ENCODE results near the gene GGTLC3. TPM values are rescaled to one million over a fixed set of nuclear protein-coding genes. Genes with fewer than 3 reads are reported as not detected.
"Not testable (repeated sequence)": the region's sequence is repeated elsewhere in the genome, so short reads cannot be mapped to it uniquely, and the experiment has no call there.

The GGTLC3 gene
- total and polyA plus RNA-seq, 7 experiments from 2014 or later: not detected

- H3K27me3 Mint-ChIP-seq; H3K9me3 ChIP-seq (ENCODE audit: control insufficient read depth in 2 of 3, low read length in 3 of 3); H3K9me3 Mint-ChIP-seq; H3K4me1 Mint-ChIP-seq; H3K27me3 ChIP-seq (ENCODE audit: control insufficient read depth in 2 of 2, insufficient read depth in 2 of 2, low read length in 2 of 2); H3K4me3 Mint-ChIP-seq; H3K27ac ChIP-seq (ENCODE audit: low read depth, low read length); DNase-seq; H3K4me3 ChIP-seq (ENCODE audit: low read length); H3K4me1 ChIP-seq (ENCODE audit: control insufficient read depth in 2 of 2, insufficient read depth in 2 of 2, low read length in 2 of 2); intact Hi-C loops (cut with micrococcal nuclease); H3K36me3 Mint-ChIP-seq; CTCF ChIA-PET; H3K27ac Mint-ChIP-seq; H3K36me3 ChIP-seq (ENCODE audit: control insufficient read depth in 2 of 3, insufficient read depth in 3 of 3, low read length in 3 of 3); ATAC-seq; POLR2A ChIA-PET: not testable (repeated sequence)
Observed at GRCh38 chr22:18512378-18512777, 5.6 kb downstream of the GGTLC3 start.

- POLR2A ChIA-PET, H3K27me3 Mint-ChIP-seq: not testable (repeated sequence)
Observed at GRCh38 chr22:18511327-18511726, 6.6 kb downstream of the GGTLC3 start.

GRCh38 chr22:18496227-18496626 is 21.7 kb downstream of the GGTLC3 start:
- ATAC-seq; H3K4me1 Mint-ChIP-seq; H3K4me3 ChIP-seq (ENCODE audit: low read length); H3K27ac ChIP-seq (ENCODE audit: low read depth, low read length); H3K27me3 ChIP-seq (ENCODE audit: control insufficient read depth in 2 of 2, insufficient read depth in 2 of 2, low read length in 2 of 2); H3K9me3 Mint-ChIP-seq; H3K4me3 Mint-ChIP-seq; H3K27me3 Mint-ChIP-seq; POLR2A ChIA-PET; H3K9me3 ChIP-seq (ENCODE audit: control insufficient read depth in 2 of 3, low read length in 3 of 3); DNase-seq; H3K36me3 Mint-ChIP-seq; H3K4me1 ChIP-seq (ENCODE audit: control insufficient read depth in 2 of 2, insufficient read depth in 2 of 2, low read length in 2 of 2); H3K36me3 ChIP-seq (ENCODE audit: control insufficient read depth in 2 of 3, insufficient read depth in 3 of 3, low read length in 3 of 3); CTCF ChIA-PET; H3K27ac Mint-ChIP-seq; intact Hi-C loops (cut with micrococcal nuclease): not testable (repeated sequence)

More at GRCh38 chr22:18511327-18511726, 6.6 kb downstream of the GGTLC3 start:
- H3K27me3 ChIP-seq (ENCODE audit: control insufficient read depth in 2 of 2, insufficient read depth in 2 of 2, low read length in 2 of 2); H3K36me3 Mint-ChIP-seq; ATAC-seq; CTCF ChIA-PET; H3K27ac Mint-ChIP-seq; H3K4me3 ChIP-seq (ENCODE audit: low read length); intact Hi-C loops (cut with micrococcal nuclease); H3K4me1 Mint-ChIP-seq; H3K9me3 ChIP-seq (ENCODE audit: control insufficient read depth in 2 of 3, low read length in 3 of 3); H3K4me3 Mint-ChIP-seq; H3K4me1 ChIP-seq (ENCODE audit: control insufficient read depth in 2 of 2, insufficient read depth in 2 of 2, low read length in 2 of 2); H3K9me3 Mint-ChIP-seq; H3K27ac ChIP-seq (ENCODE audit: low read depth, low read length); H3K36me3 ChIP-seq (ENCODE audit: control insufficient read depth in 2 of 3, insufficient read depth in 3 of 3, low read length in 3 of 3); DNase-seq: not testable (repeated sequence)

Other genes starting within 250 kb of the GGTLC3 start
- 1 to 10 TPM in 4 of 5 experiments, not detected in 1; 1.0 to 4.2 (median 2.8) TPM for gene TMEM191B, start 9.6 kb upstream of the GGTLC3 start, total RNA-seq
- gene TMEM191B, start 9.6 kb upstream of the GGTLC3 start, polyA plus RNA-seq: 1 to 10 TPM in 1 of 2 donors, not detected in 1; 1.3 TPM
- gene RIMBP3, start 93.8 kb upstream of the GGTLC3 start, total RNA-seq: 1 to 10 TPM in 3 of 5 experiments, under 1 TPM in 2; 0.80 to 8.5 (median 1.1) TPM
- gene RIMBP3, start 93.8 kb upstream of the GGTLC3 start, polyA plus RNA-seq: 1 to 10 TPM; 2.3 to 5.1 TPM

Measured in naive thymus-derived CD4-positive, alpha-beta T cell (primary cell).